Measurements from ENCODE around the gene MBNL1.

Gene MBNL1

GRCh38 chr3:152499791-152500385 lies 231.2 kb downstream of the MBNL1 start:
- no peak for DNase-seq

- no peak for DNase-seq
Measured at GRCh38 chr3:152505926-152506325, 237.2 kb downstream of the MBNL1 start.

- DNase-seq: no peak
Measured at GRCh38 chr3:152508705-152509104, 240.0 kb downstream of the MBNL1 start.

GRCh38 chr3:152511904-152512303 lies 243.2 kb downstream of the MBNL1 start:
- DNase-seq: no peak

- DNase-seq: no peak
Measured at GRCh38 chr3:152513301-152513960, 244.7 kb downstream of the MBNL1 start.

All from NCI-H1417 treated with DMSO at 0.1 percent for 48 hours (cell line).